PC-9 (cell line): ENCODE data around the gene FOSL2.

Experiments
- EZH2 ChIP-seq: fragments of 200-600 bp; sonication (generic); IDR thresholded peaks from 2 replicates; pipeline ENCODE4 v1.8.0; 2017; ENCODE audit warnings: antibody characterized with exemption, low read depth
- TF ChIP-seq, protein P1 (sequence below): fragments of 200-600 bp; sonication (generic); conservative IDR thresholded peaks from 2 replicates; pipeline ENCODE4 v1.6.1; 2017; ENCODE audit warnings: mixed run types, antibody characterized with exemption, mild to moderate bottlenecking, moderate library complexity

DNA sequence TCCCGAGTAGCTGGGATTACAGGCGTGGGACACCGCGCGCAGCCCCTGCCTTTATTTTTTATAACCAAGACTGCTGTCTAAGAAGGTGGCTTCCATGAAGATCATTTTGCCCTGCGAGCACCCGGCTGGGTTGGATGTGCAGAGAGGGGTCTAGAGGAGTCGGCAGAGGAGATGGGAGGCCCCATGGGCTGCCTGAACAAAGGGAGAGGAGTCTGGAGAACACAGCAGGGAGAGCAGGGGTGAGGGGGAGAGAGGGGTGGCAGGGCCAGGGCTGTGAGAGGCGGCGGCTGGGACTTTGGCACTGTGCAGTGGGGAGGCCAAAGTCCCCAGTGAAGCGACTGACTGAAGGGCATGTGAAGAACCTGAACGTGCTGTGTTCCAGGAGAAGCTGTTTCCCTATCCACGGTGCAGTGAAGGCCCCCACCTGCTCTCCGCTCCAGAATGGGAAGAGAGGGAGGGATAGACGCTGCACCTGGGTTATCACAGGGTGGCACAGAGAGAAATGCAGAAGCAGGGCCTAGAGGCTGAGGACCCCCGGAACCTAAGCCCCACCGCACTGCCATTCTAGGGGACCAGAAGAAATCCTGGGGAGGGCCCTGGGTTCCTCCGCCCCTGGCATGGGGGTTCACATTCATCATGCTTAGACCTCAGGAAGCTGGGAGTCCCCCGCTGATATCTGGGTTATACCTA lies 24.8 kb upstream of the FOSL2 start:
- TF ChIP-seq, protein P1, sequence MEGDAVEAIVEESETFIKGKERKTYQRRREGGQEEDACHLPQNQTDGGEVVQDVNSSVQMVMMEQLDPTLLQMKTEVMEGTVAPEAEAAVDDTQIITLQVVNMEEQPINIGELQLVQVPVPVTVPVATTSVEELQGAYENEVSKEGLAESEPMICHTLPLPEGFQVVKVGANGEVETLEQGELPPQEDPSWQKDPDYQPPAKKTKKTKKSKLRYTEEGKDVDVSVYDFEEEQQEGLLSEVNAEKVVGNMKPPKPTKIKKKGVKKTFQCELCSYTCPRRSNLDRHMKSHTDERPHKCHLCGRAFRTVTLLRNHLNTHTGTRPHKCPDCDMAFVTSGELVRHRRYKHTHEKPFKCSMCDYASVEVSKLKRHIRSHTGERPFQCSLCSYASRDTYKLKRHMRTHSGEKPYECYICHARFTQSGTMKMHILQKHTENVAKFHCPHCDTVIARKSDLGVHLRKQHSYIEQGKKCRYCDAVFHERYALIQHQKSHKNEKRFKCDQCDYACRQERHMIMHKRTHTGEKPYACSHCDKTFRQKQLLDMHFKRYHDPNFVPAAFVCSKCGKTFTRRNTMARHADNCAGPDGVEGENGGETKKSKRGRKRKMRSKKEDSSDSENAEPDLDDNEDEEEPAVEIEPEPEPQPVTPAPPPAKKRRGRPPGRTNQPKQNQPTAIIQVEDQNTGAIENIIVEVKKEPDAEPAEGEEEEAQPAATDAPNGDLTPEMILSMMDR = no peak
- no peak for TF ChIP-seq EZH2
